NOMO-1 treated with dmso at 0.1 percent for 144 hours (cell line): ENCODE results near the gene OR13C8.
"Not testable (repeated sequence)": the region's sequence is repeated elsewhere in the genome, so short reads cannot be mapped to it uniquely, and the experiment has no call there.

Experiments used
- DNase-seq: peaks from one replicate; lab custom pipeline; 2025; ENCODE audit not compliant: unreplicated experiment; lab: John Stamatoyannopoulos, UW

OR13C8 gene

GRCh38 chr9:104568868-104569267, at the start of gene OR13C8:
OR13C8 (plus strand) TSS chr9:104569168; CDS start chr9:104569168, 0 bp downstream.
- no peak for DNase-seq

- DNase-seq: not testable (repeated sequence)
Measured at GRCh38 chr9:104520241-104520640, 48.7 kb upstream of the OR13C8 start.

- DNase-seq: no peak
Measured at GRCh38 chr9:104527109-104527508, 41.9 kb upstream of the OR13C8 start, which contains the start of gene OR13C4. OR13C4 (minus strand) TSS chr9:104527209; CDS start chr9:104527209, 0 bp downstream.

- DNase-seq: no peak
Measured at GRCh38 chr9:104536756-104537155, 32.2 kb upstream of the OR13C8 start, which contains the start of gene OR13C3. OR13C3 (minus strand) TSS chr9:104536856; CDS start chr9:104536723, 133 bp downstream.

GRCh38 chr9:104539275-104539674, 29.7 kb upstream of the OR13C8 start:
- DNase-seq: no peak

DNA sequence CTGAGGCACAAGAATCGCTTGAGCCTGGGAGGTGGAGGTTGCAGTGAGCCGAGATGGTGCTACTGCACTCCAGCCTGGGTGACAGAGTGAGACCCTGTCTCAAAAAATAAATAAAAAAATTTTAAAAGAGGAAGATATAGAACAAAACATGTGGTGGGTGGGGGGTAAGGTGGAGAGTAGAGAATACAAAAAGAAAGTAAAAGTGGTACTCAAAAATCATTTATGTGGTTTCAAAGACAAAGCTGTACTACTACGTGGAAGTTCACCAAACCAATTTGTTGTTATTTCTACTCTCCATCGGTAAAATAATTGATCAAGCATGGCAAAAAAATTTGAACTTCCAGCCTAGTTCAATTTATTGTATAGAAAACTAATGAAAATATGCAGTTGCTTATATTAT, 24.3 kb upstream of the OR13C8 start:
- no peak for DNase-seq

- no peak for DNase-seq
Measured at GRCh38 chr9:104553261-104553660, 15.7 kb upstream of the OR13C8 start.

DNA sequence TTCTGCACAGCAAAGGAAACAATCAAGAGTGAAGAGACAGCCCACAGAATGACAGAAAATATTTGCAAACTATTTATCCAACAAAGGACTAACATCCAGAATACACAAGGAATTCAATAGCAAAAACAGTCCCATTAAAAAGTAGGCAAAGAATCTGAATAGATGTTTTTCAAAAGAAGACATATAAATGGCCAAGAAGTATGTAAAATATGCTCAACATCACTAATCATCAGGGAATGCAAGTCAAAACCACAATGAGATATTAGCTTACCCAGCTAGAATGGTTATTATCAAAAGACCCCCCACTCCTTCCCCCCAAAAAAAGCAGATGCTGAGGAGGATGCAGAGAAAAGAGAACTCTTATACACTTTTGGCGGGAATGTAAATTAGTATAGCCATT, 13.4 kb upstream of the OR13C8 start:
- no peak for DNase-seq

GRCh38 chr9:104556830-104557634, 11.9 kb upstream of the OR13C8 start:
- DNase-seq: no peak

- no peak for DNase-seq
Measured at GRCh38 chr9:104564358-104564757, 4.6 kb upstream of the OR13C8 start.

DNA sequence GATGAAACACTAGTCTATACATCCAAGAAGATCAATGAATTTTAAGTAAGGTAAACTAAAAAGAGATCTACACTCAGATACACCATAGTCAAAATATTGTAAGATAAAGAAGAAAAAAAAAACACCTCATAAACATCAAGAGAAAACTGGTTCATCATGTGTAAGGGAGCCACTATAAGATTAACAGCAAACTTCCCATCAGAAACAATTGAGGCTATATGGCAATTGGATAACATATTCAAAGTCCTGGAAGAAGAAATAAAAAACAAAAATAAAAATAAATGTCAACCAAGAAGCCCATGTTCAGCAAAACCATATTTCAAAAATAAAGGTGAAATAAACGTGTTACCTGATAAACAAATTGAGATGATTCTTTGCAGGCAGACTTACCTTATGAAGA, 3.6 kb downstream of the OR13C8 start:
- DNase-seq: no peak

DNA sequence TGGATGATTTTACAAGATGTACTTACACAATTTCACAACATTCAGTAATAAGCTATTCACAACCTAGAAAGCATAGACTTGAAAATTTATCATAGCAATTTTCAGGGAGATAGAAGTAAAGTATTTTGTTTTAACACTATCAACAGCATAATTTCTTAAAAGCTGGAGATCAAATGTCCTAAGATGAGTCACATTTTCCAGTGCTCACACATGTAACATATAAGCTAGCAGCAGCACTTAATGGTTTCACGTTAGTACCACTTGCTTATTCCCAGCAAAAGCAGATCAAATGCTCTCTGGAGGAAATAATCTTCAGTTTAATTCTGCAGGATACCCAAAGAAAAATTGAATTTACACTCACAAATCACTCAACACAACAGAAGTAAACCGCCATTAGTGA, 6.5 kb downstream of the OR13C8 start:
- no peak for DNase-seq

DNA sequence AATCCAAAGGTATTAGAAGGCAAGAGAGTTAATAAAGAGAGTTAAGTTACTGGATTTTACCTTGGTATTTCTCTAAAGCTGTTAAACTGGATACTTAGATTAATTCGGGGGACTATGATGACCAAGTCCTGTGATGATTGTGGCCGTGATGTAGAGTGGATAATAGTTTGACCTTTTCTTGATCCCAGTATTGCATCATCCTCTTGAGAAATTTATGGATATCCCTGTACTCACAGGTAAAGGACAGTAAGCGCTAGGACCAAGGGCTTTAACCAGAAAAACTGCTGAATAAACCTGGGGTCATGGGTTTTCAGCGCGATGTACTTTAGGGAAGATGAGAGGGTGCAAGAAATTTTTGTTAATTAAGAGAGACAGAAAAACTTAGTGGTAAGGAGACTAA, 8.3 kb downstream of the OR13C8 start:
- no peak for DNase-seq

GRCh38 chr9:104580562-104580961, 11.6 kb downstream of the OR13C8 start:
- DNase-seq: no peak

DNA sequence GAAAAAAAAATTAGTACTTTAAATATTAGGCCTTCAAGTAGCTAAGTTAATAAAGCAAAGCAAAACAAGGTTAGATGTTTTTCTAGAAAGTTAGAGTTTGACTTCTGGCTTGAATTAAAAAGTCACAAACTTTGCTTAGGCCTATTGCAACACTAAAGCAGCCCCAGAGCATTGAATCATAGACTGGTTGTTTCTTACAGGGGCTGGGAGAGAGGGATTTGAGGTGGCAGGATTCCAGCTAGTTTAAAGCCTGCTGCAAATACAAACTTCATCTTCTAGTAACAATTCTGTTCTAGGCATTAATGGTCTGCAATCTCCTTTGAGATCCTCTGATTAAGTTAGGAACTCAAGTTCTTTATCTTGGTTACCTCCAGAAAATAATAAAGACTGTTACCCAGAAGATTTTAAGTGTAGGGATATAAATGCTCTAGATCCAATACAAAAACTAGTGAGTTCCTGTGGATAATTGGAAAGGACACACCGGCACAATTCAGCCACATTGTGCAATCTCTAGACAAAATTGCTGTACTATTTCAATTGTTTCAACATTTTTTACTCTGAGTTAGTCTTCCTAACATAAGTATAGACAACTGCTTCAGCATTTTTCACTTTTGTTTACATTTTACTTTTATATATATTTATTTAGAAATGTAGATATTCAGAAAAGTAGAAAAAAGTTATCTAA, 17.7 kb downstream of the OR13C8 start:
- no peak for DNase-seq

GRCh38 chr9:104589626-104590025, 20.7 kb downstream of the OR13C8 start:
- no peak for DNase-seq

DNA sequence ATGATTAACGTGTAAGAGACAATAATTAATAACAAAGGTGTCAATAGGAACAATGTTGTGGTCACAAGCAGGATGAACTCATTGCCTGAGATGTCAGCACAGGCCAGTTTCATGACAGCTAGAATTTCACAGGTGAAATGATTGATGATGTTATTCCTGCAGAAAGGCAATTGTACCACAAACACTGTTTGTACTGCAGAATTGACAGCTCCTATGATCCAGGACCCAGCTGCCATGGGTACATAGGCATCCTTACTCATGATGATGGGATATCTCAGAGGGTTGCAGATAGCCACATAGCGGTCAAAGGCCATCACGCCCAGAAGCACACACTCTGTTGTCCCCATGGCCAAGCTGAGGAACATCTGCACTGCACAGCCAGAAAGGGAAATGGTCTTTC, 29.8 kb downstream of the OR13C8 start:
- not testable (repeated sequence) for DNase-seq

DNA sequence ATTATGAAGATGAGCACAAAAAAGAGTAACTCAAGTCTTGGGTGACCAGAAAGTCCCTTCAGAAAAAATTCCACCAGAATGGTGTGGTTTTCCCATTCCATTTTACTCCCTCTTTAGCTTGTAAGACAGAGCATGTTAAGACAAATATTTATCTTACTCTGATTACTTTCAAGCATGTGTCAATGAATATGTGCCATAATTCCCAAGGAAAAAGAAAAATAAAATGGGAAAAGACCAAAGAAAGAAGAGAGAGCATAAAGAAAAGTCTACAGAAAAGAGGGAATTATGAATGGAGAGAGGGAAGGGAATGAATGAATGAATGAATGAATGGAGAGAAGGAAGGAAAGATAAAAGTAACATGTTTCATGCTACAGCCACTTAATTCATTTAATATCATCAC, 30.3 kb downstream of the OR13C8 start, which contains the start of gene OR13C5:
Gene OR13C5, minus strand, starts transcription at position 101 of the 400 bp plus-strand sequence. Its CDS starts 0 bp downstream, at position 101.
- DNase-seq: not testable (repeated sequence)

GRCh38 chr9:104604801-104605200, 35.8 kb downstream of the OR13C8 start:
- no peak for DNase-seq

- not testable (repeated sequence) for DNase-seq
Measured at GRCh38 chr9:104605527-104605926, 36.6 kb downstream of the OR13C8 start, which contains the start of gene OR13C2. OR13C2 (minus strand) TSS chr9:104605627; CDS start chr9:104605627, 0 bp downstream.

- DNase-seq: no peak
Measured at GRCh38 chr9:104606152-104606551, 37.2 kb downstream of the OR13C8 start.

DNA sequence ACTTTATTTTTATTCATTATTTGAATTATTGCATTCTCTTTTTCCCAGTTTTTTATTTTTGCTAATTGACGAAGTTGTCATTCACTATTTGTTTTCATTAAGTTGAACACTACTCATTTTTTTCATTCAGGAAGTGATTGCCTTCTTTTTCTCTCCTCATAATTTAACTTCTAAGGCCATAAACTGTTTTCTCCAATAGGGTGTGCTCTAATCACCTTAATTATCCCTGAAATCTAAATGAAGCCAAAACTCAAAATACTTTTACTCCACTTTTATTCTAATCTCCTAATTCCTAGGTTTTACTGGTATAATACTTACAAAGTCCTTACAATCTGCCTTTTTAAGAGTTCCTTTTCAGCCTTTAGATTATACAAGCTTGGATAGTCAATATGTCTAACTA, 39.4 kb downstream of the OR13C8 start:
- DNase-seq: no peak
